NCI-H1436 (cell line): Measurements from ENCODE around the gene BRPF3.
A peak's percentile ranks its signal among the peaks of the same experiment; 100 is the strongest.

Experiments
- DNase-seq: peaks from one replicate; lab custom pipeline; 2025; lab: John Stamatoyannopoulos, UW

BRPF3 gene

GRCh38 chr6:36232172-36232571 is 35.6 kb downstream of the BRPF3 start:
- no peak for DNase-seq

GRCh38 chr6:36235309-36235708 is 38.8 kb downstream of the BRPF3 start:
- no peak for DNase-seq

GRCh38 chr6:36235862-36236261 is 39.3 kb downstream of the BRPF3 start:
- no peak for DNase-seq

GRCh38 chr6:36239774-36240173 is 43.2 kb downstream of the BRPF3 start:
- no peak for DNase-seq

- DNase-seq, result no peak
Measured at GRCh38 chr6:36241728-36242127, 45.2 kb downstream of the BRPF3 start.

GRCh38 chr6:36242161-36242560 is 45.6 kb downstream of the BRPF3 start:
- DNase-seq, result no peak

- DNase-seq, result no peak
Measured at GRCh38 chr6:36242626-36243025, 46.1 kb downstream of the BRPF3 start.

- DNase-seq, result no peak
Measured at GRCh38 chr6:36243562-36244212, 47.1 kb downstream of the BRPF3 start.

- DNase-seq, result no peak
Measured at GRCh38 chr6:36244641-36245280, 48.2 kb downstream of the BRPF3 start.

GRCh38 chr6:36245572-36246061 is 49.1 kb downstream of the BRPF3 start:
- DNase-seq, result peak; percentile 12

- DNase-seq, result no peak
Measured at GRCh38 chr6:36246506-36247268, 50.1 kb downstream of the BRPF3 start.

GRCh38 chr6:36247693-36248092 is 51.1 kb downstream of the BRPF3 start:
- DNase-seq, result no peak

GRCh38 chr6:36248980-36249379 is 52.4 kb downstream of the BRPF3 start:
- DNase-seq, result no peak

GRCh38 chr6:36249536-36249935 is 53.0 kb downstream of the BRPF3 start:
- no peak for DNase-seq

- no peak for DNase-seq
Measured at GRCh38 chr6:36252005-36252404, 55.5 kb downstream of the BRPF3 start.

GRCh38 chr6:36263390-36264000 is 67.0 kb downstream of the BRPF3 start:
- DNase-seq, result no peak

GRCh38 chr6:36265744-36266143 is 69.2 kb downstream of the BRPF3 start:
- DNase-seq, result no peak

- no peak for DNase-seq
Measured at GRCh38 chr6:36266913-36267644, 70.5 kb downstream of the BRPF3 start.

- DNase-seq, result no peak
Measured at GRCh38 chr6:36267731-36268477, 71.4 kb downstream of the BRPF3 start.

GRCh38 chr6:36268478-36269275 is 72.1 kb downstream of the BRPF3 start:
- no peak for DNase-seq
